Frontal cortex (tissue), 4 donors: Measurements from ENCODE around the gene STX11. TPM values are rescaled to one million over a fixed set of nuclear protein-coding genes. Genes with fewer than 3 reads are reported as not detected.

Experiments
- DNase-seq, 2 donors: peaks; one replicate each; pipeline ENCODE4 v3.0.0; 2012; ENCODE audit warnings: low spot score in 2 of 2
- FAIRE-seq: peaks from 2 replicates; lab custom pipeline; 2012; peaks lifted over from hg19 to GRCh38; lab: Jason Lieb, UNC
- total RNA-seq: library from RNA; depleted of rRNA; stranded (reverse); fragments of >200 nt; gene quantifications from one replicate; pipeline ENCODE4 v1.2.3, GENCODE V29; 2014
- donor health status: control.
- donor health status: control.
- donor health status: control.

The STX11 gene
- total RNA-seq, 1 donor from 2014 or later = under 0.01 TPM

- FAIRE-seq = no peak
- DNase-seq = no peak
Observed at GRCh38 chr6:144234399-144234798, 84.1 kb downstream of the STX11 start.

GRCh38 chr6:144234935-144235334, 84.6 kb downstream of the STX11 start:
- FAIRE-seq = no peak
- DNase-seq = no peak

Other genes with a start within 250 kb of the STX11 start
- 6.1 TPM for gene PLAGL1, start 142.3 kb upstream of the STX11 start, total RNA-seq
- 43.6 TPM for gene SF3B5, start 54.9 kb upstream of the STX11 start, total RNA-seq
- 33.8 TPM for gene UTRN, start 134.8 kb downstream of the STX11 start, total RNA-seq